ENCODE data around the gene KIF5C.
A peak's percentile ranks its signal among the peaks of the same experiment; 100 is the strongest.

Gene KIF5C

DNA sequence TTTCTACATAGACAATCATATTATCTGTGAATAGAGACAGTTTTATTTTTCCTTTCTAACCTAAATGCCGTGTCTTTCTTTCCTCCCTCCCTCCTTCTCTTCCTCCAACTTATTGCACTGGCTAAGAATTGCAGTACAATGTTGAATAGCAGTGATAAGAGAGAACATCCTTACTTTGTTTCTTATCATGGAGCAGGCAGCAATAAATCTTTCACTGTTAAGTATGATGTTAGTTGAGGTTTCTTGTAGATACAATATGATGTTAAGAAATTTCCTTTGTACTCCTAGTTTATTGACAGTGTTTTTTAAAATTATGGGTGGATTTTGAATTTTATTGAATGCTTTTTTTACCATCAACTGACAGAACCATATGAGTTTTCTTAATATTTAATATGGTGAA, 169.5 kb downstream of the KIF5C start:
- ATAC-seq (no peak), DNase-seq (no peak)

- no peak for ATAC-seq
Observed at GRCh38 chr2:149047118-149047517, 172.1 kb downstream of the KIF5C start.

GRCh38 chr2:149049142-149049541, 174.1 kb downstream of the KIF5C start:
- DNase-seq (no peak), ATAC-seq (no peak)

More at GRCh38 chr2:149047118-149047517, 172.1 kb downstream of the KIF5C start:
- DNase-seq, result no peak

GRCh38 chr2:149050188-149050587, 175.2 kb downstream of the KIF5C start:
- DNase-seq, result no peak
- ATAC-seq, result no peak

DNA sequence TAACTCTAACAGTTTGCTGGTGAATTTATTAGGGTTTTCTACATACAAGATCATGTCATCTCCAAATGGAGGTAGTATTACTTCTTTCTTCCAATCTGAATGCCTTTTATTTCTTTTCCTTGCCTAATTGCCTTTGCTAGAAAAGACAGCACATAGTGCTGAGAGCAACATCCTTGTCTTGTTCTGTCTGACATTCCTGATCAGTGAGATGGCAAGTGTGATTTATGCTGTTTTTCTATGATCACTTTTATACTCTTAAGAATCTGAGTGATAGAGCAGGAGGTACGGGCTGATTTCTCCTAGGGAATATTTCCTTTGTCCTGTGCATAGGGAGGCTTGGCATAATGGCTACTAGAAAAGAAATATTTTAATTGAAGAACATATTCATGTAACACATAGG, 180.7 kb downstream of the KIF5C start:
- DNase-seq (no peak), ATAC-seq (no peak)

DNA sequence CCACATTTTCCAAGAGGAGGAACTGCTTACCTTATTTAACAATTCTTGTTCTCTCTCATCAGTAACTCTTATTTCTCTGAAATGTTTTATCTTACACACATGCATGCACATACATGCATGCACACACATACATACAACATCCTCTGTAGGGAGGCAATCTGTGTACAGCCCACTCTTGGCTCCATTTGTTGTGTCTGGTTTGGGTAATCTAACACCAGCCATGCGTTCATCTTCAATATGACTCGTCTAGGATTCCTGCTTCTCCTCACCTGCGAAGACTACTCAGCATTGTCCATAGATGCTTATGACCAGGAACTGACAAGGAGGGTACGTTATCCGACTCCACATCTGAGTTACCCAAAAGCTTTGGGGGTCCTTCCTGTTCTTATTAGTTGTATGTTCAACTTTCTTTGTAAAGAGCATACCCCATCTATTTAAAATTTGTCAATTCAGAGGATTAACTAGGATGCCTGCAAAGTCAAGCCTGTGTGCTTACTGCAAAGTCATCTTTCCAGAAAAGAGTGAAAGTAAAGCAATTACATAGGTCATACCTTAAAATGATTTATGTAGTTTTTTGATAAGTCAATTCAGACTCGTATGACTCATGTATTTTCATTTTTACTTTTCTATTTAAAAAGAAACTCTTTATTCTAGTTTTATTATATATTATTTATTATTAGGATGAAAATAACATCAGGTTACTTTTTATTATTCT, 181.7 kb downstream of the KIF5C start:
- no peak for DNase-seq
- no peak for ATAC-seq

GRCh38 chr2:149057401-149057800, 182.4 kb downstream of the KIF5C start:
- DNase-seq (no peak), ATAC-seq (no peak)

DNA sequence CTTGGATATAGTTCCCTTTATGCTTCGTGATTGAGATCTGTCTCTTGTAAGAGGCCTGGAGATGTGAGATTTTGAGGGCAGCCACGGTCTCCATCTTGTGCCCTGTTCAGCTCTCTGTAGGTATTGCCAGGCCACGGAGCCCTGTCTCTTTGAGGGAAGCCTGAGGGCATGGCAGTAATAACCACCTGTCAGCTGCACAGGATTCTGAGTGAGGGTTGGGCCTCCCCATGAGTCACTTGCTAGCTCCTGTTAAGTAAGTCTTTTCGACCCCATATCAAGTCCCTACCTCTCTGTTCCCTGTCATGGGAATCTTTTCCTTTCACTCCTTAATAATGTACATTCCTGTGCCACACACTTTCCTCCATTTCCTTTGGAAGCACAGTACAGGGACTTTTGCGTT, 183.9 kb downstream of the KIF5C start:
- ATAC-seq (no peak), DNase-seq (no peak)

- no peak for ATAC-seq
- DNase-seq, result no peak
Observed at GRCh38 chr2:149059822-149060221, 184.8 kb downstream of the KIF5C start.

GRCh38 chr2:149061133-149061745, 186.2 kb downstream of the KIF5C start:
- DNase-seq, result no peak
- no peak for ATAC-seq

DNA sequence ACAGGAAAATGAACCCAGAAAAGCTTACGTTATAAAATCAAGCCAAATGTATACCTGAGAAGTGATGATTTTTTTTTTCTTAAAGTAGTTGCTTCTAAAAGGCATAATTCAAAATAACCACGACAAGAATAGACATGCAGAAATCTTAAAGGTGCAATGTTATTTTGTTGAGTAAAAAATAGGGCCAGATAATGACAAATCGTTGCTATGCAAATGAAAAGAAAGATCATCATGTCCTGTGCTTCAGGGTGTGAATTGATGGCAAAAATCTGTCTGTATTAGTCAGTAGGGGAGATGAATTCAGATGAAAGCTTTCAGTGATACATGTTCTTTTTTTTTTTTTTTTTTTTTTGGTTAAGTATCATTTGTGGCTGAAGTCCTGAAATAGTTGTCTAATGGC, 187.5 kb downstream of the KIF5C start:
- ATAC-seq (no peak), DNase-seq (no peak)

GRCh38 chr2:149063177-149063576, 188.2 kb downstream of the KIF5C start:
- no peak for DNase-seq
- no peak for ATAC-seq

DNA sequence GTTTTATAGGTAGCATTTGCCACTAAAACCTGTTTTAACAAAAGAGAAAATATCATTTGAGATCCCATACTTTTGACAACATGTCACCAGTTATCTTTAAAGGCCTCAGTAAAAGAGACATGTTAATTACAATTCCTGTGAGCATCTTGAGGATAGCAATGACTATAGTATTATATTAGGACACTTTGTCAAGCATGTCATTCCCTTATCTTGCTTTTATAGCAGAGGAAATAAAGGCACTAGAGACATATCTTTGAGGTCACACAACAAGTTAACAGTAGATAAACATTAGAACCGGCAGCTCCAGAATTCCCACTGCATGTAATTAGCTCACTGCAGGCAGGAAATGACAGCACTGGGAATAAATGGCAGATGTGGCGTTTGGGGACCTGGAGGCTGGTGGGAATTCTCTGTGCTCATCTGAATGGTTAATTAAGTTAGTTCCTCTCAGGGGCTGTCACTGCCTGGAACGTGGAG, 189.4 kb downstream of the KIF5C start:
- ATAC-seq (no peak), DNase-seq (no peak)

GRCh38 chr2:149064856-149065630, 190.0 kb downstream of the KIF5C start:
- ATAC-seq, result no peak
- DNase-seq, result no peak

DNA sequence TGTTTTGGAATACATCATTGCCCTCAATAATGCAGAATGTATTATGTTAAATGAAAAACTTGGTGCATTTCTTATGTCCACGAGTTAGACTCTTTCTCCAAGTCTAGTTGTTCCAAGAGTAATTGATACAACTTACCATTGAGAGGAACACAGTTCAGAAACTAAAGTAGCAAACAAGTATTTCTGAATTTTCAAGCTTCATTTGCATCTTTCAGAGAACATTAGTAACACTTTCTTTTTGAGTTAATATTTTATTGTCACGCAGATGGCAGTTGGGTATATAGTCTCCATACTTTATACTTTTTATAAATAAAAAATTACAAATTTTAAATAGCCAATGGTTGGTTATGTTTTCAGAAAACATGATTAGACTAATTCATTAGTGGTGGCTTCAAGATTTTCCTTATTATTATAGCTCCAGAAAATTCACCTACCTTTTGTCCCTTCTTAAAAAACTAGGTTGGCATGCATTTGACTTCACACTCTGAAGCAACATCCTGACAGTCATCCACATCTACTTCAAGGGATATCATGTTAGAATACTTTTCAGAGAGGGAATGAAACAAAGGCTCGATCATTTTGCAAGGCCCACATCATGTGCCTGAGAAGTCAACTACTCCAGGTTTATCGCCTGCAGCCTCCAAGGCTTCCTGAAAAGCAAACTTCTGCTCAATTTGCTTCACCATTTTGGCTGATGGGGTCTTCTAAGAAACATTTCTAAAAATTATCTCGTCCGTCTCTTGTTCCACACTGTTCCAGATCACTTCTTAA, 193.4 kb downstream of the KIF5C start:
- no peak for ATAC-seq
- no peak for DNase-seq

DNA sequence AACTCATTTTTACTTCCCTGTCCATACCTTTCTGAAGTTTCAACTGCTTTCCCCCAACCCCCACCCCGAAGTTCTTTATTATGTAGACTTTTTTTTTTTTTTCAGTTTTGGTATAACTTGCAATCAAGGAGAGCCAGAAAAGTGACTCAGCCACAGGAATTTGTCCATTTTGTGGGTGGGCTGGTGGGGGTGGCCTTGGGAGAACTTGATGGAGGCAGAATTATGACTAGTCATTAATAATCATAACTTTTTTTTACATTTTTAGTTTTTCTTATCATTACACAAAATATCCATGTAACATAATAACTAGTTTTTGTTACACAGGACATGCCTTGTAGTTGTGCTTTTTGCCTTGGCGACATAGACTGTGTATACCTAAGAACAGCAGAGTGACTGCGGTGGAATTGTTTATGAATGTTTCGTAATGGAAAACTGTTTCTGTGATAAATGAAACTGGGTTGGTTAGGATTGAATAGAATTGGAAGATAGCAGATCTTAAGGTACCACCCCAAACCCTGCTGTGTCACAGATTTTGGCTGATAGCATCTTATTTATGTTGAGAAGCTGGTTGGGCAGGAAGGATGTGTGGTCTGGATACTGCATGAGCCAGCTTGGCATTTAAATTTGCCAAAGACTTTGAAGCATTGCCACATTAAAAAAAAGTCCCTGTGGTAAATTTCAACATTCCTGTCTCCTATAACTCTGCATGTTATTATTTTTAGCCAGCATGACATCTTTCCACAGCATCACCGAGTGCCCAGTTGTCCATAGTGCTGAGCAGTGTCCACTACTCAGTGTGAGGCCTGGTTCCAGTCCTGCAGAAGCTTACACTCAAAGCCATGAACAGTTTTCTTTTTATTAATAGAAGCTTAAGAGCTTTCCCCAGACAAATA, 194.2 kb downstream of the KIF5C start:
- peak; percentile 95 for ATAC-seq
- peak; percentile 27 for DNase-seq

- ATAC-seq, result no peak
- DNase-seq, result no peak
Observed at GRCh38 chr2:149070681-149071320, 195.8 kb downstream of the KIF5C start.

- DNase-seq (no peak), ATAC-seq (no peak)
Observed at GRCh38 chr2:149075105-149075504, 200.1 kb downstream of the KIF5C start.

GRCh38 chr2:149075853-149076252, 200.8 kb downstream of the KIF5C start:
- DNase-seq (no peak), ATAC-seq (no peak)
